ENCODE results near the gene BTD. TPM values are rescaled to one million over a fixed set of nuclear protein-coding genes. Genes with fewer than 3 reads are reported as not detected.

BTD gene
- total RNA-seq, 1 experiment from 2014 or later, result 7.2 TPM

DNA sequence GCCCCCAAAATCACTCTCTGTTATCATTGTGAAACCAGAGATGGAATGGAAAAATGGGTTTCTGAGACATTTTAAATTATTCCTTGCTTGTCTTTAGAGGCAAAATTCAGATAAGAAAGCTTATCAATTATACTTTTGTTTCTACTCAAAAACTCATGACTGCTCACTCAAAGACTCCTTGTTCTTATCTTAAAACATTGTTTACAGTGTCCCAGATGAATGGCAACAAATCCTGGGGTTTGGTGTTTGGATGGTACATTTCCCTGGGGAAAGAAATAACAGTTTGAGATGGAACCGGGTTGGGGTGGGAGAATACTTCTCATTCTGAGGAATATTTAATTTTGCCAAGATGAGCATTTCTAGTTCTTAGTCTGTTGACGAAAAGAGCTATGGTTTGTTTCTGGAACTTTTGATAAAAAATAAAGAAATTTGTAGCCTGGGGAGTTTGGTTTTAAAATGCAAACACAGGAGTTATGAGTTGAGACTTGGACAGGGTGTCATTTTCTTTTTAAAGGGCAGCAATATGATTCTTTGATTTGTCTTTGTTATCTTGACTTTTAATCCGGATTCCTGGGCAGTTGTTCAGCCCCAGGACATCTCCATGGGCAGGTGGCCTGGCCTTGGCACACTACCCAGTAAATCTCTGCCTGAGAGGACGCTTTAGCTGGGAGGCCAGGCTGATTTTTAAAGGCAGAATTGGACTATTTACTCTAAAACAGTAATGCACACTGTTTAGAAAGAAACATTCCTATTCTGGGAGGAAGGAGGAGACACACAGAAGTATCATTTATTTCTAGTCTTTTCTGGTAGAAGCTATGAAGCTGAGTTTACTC, 32.4 kb downstream of the BTD start:
- Mint-ChIP-seq H3K4me1 (ENCODE audit: insufficient read depth, unreplicated experiment) (peaks cover 53% of the 10 kb centered on the region), H3K36me3 (ENCODE audit: insufficient read depth, unreplicated experiment) (no peaks in the 10 kb centered on the region), H3K27ac (ENCODE audit: low read depth, unreplicated experiment) (peak overlapping the region; percentile 83), H3K9me3 (ENCODE audit: unreplicated experiment) (no peaks in the 10 kb centered on the region), H3K4me3 (ENCODE audit: unreplicated experiment) (peak overlapping the region; percentile 28), H3K27me3 (ENCODE audit: insufficient read depth, unreplicated experiment) (no peaks in the 10 kb centered on the region)
- peak; percentile 51 for DNase-seq (ENCODE audit: unreplicated experiment)
- intact Hi-C loops (cut with micrococcal nuclease), result loop anchor here (5.0 kb wide), 2 partner anchors 163 to 428 kb away; partner anchors contain the start of gene ANKRD28
- BruUV-seq (replicated peaks), result no TSS peak
- TF ChIP-seq, protein P1, sequence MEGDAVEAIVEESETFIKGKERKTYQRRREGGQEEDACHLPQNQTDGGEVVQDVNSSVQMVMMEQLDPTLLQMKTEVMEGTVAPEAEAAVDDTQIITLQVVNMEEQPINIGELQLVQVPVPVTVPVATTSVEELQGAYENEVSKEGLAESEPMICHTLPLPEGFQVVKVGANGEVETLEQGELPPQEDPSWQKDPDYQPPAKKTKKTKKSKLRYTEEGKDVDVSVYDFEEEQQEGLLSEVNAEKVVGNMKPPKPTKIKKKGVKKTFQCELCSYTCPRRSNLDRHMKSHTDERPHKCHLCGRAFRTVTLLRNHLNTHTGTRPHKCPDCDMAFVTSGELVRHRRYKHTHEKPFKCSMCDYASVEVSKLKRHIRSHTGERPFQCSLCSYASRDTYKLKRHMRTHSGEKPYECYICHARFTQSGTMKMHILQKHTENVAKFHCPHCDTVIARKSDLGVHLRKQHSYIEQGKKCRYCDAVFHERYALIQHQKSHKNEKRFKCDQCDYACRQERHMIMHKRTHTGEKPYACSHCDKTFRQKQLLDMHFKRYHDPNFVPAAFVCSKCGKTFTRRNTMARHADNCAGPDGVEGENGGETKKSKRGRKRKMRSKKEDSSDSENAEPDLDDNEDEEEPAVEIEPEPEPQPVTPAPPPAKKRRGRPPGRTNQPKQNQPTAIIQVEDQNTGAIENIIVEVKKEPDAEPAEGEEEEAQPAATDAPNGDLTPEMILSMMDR (IDR thresholded peaks at IDR 0.05; ENCODE audit: unreplicated experiment), result no peak
- ChIA-PET POLR2A (interaction anchor here (0.6 to 5.2 kb wide), 13 partner anchors 12 to 631 kb away, joined by 3 to 51 read pairs (median 5); partner anchors contain the start of genes BTD, DPH3, HACL1 and OXNAD1), CTCF (interaction anchor here (0.9 to 2.0 kb wide), 3 partner anchors 30 to 178 kb away, joined by 4 to 8 read pairs (median 5); no protein-coding TSS in a partner anchor)

- Mint-ChIP-seq H3K4me3 (ENCODE audit: unreplicated experiment) (no peak overlapping the region), H3K27me3 (ENCODE audit: insufficient read depth, unreplicated experiment) (no peaks in the 10 kb centered on the region), H3K27ac (ENCODE audit: low read depth, unreplicated experiment) (peak overlapping the region; percentile 83), H3K36me3 (ENCODE audit: insufficient read depth, unreplicated experiment) (no peaks in the 10 kb centered on the region), H3K4me1 (ENCODE audit: insufficient read depth, unreplicated experiment) (peaks cover 53% of the 10 kb centered on the region), H3K9me3 (ENCODE audit: unreplicated experiment) (no peaks in the 10 kb centered on the region)
- no TSS peak for BruUV-seq (replicated peaks)
- ChIA-PET CTCF (interaction anchor here (0.6 to 1.5 kb wide), 7 partner anchors 23 to 304 kb away, joined by 3 to 6 read pairs (median 4); no protein-coding TSS in a partner anchor), POLR2A (interaction anchor here (0.6 to 5.2 kb wide), 12 partner anchors 11 to 630 kb away, joined by 3 to 51 read pairs (median 5); partner anchors contain the start of genes BTD, DPH3, HACL1 and OXNAD1)
- intact Hi-C loops (cut with micrococcal nuclease), result loop anchor here (5.0 kb wide), 2 partner anchors 163 to 428 kb away; partner anchors contain the start of gene ANKRD28
- TF ChIP-seq, protein P1 (IDR thresholded peaks at IDR 0.05; ENCODE audit: unreplicated experiment), result no peak
- DNase-seq (ENCODE audit: unreplicated experiment), result no peak
Measured at GRCh38 chr3:15634671-15635070, 33.1 kb downstream of the BTD start.

DNA sequence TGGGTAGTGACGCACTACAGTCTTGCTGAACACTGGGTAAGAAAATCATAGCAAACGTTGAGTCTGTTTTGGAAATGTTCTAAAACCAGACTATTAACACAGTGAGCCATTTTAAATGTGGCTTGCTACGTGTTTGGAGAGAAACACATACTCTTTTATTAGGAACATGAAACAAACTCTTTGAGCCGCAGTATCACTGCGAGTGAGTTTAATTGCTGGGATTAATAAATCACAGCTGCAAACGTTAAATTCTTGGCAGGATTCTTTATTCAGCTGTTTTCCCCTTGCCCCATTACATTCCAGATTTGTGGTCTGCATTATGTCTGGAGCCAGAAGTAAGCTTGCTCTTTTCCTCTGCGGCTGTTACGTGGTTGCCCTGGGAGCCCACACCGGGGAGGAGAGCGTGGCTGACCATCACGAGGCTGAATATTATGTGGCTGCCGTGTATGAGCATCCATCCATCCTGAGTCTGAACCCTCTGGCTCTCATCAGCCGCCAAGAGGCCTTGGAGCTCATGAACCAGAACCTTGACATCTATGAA, 33.6 kb downstream of the BTD start:
- Mint-ChIP-seq H3K27me3 (ENCODE audit: insufficient read depth, unreplicated experiment) (no peaks in the 10 kb centered on the region), H3K27ac (ENCODE audit: low read depth, unreplicated experiment) (peak overlapping the region; percentile 93), H3K36me3 (ENCODE audit: insufficient read depth, unreplicated experiment) (no peaks in the 10 kb centered on the region), H3K9me3 (ENCODE audit: unreplicated experiment) (no peaks in the 10 kb centered on the region), H3K4me3 (ENCODE audit: unreplicated experiment) (no peak overlapping the region), H3K4me1 (ENCODE audit: insufficient read depth, unreplicated experiment) (peaks cover 48% of the 10 kb centered on the region)
- no peak for DNase-seq (ENCODE audit: unreplicated experiment)
- intact Hi-C loops (cut with micrococcal nuclease), result no loop called here
- TF ChIP-seq, protein P1 (IDR thresholded peaks at IDR 0.05; ENCODE audit: unreplicated experiment), result no peak
- ChIA-PET CTCF (interaction anchor here (0.6 to 1.5 kb wide), 8 partner anchors 22 to 304 kb away, joined by 3 to 6 read pairs (median 3); no protein-coding TSS in a partner anchor), POLR2A (interaction anchor here (0.7 to 5.2 kb wide), 11 partner anchors 11 to 629 kb away, joined by 3 to 51 read pairs (median 6); partner anchors contain the start of genes BTD, DPH3, HACL1 and OXNAD1)
- BruUV-seq (replicated peaks), result no TSS peak

Data from MCF 10A (cell line).